OCI-LY1 (cell line): ENCODE results near the gene IFITM10.

ENCODE experiments used
- H2AFZ ChIP-seq: fragments of 200-600 bp; sonication (generic), shearing (Covaris generic); 2 replicates; pipeline ENCODE4 v1.6.0; 2014; ENCODE audit warnings: antibody characterized with exemption, mild to moderate bottlenecking, low read length
- H3F3A ChIP-seq: fragments of 200-600 bp; sonication (generic), shearing (Covaris generic); 2 replicates; pipeline ENCODE4 v1.6.0; 2014; ENCODE audit warnings: mild to moderate bottlenecking, antibody characterized with exemption, low read length, moderate library complexity; ENCODE audit not compliant: insufficient read depth
- H3K27ac ChIP-seq: fragments of 200-600 bp; sonication (generic); 2 replicates; pipeline ENCODE4 v1.5.1; 2014; ENCODE audit warnings: low read length, mixed run types, mild to moderate bottlenecking, low read depth; ENCODE audit not compliant: poor library complexity, severe bottlenecking
- H3K27me3 ChIP-seq: fragments of 200-600 bp; sonication (generic); 2 replicates; pipeline ENCODE4 v1.6.0; 2014; ENCODE audit warnings: antibody characterized with exemption, mild to moderate bottlenecking, low read length, moderate library complexity; ENCODE audit not compliant: insufficient read depth
- H3K36me3 ChIP-seq: fragments of 200-600 bp; sonication (generic); 2 replicates; pipeline ENCODE4 v1.6.1; 2014; ENCODE audit warnings: mild to moderate bottlenecking, antibody characterized with exemption, low read length, moderate library complexity, mixed read lengths; ENCODE audit not compliant: insufficient read depth
- H3K4me1 ChIP-seq: fragments of 200-600 bp; sonication (generic); 2 replicates; pipeline ENCODE4 v1.5.1; 2014; ENCODE audit warnings: mild to moderate bottlenecking, low read length, moderate library complexity; ENCODE audit not compliant: insufficient read depth, severe bottlenecking
- H3K4me2 ChIP-seq: fragments of 200-600 bp; sonication (generic), shearing (Covaris generic); 2 replicates; pipeline ENCODE4 v1.6.1; 2014; ENCODE audit warnings: low read length
- H3K4me3 ChIP-seq: fragments of 200-600 bp; sonication (generic); 2 replicates; pipeline ENCODE4 v1.5.1; 2014; ENCODE audit warnings: low read length, low read depth, mild to moderate bottlenecking, mixed read lengths; ENCODE audit not compliant: poor library complexity, severe bottlenecking
- H3K79me2 ChIP-seq: fragments of 200-600 bp; shearing (Covaris generic); 2 replicates; pipeline ENCODE4 v1.6.1; 2016; ENCODE audit warnings: mixed run types, low read length, mixed read lengths; ENCODE audit not compliant: insufficient read depth
- H3K9ac ChIP-seq: fragments of 200-600 bp; sonication (generic), shearing (Covaris generic); 2 replicates; pipeline ENCODE4 v1.6.1; 2014; ENCODE audit warnings: mild to moderate bottlenecking, low read length, mixed read lengths
- H3K9me2 ChIP-seq: fragments of 200-600 bp; sonication (generic), shearing (Covaris generic); 2 replicates; pipeline ENCODE4 v1.6.1; 2014; ENCODE audit warnings: low read depth, mild to moderate bottlenecking, low read length, mixed read lengths
- H3K9me3 ChIP-seq: fragments of 200-600 bp; shearing (Covaris generic); 2 replicates; pipeline ENCODE4 v1.6.1; 2014; ENCODE audit warnings: low read length, mixed read lengths
- H4K20me1 ChIP-seq: fragments of 200-600 bp; sonication (generic), shearing (Covaris generic); 2 replicates; pipeline ENCODE4 v1.6.0; 2016; ENCODE audit warnings: mild to moderate bottlenecking, low read length; ENCODE audit not compliant: insufficient read depth
- CTCF ChIP-seq: fragments of 200-600 bp; sonication (generic), shearing (Covaris generic); IDR thresholded peaks from 2 replicates; pipeline ENCODE4 v1.5.1; 2017; ENCODE audit warnings: mild to moderate bottlenecking, antibody characterized with exemption, low read length, moderate library complexity, mixed read lengths
- EZH2 ChIP-seq: fragments of 200-600 bp; sonication (generic), shearing (Covaris generic); IDR thresholded peaks from 2 replicates; pipeline ENCODE4 v1.8.0; 2017; ENCODE audit warnings: borderline replicate concordance, mixed run types, mild to moderate bottlenecking, antibody characterized with exemption, low read length, moderate library complexity, mixed read lengths

Gene IFITM10

GRCh38 chr11:1705126-1706052 is 45.0 kb downstream of the IFITM10 start:
- Histone ChIP-seq H4K20me1 (no peaks in the 10 kb centered on the region), H3F3A (no peaks in the 10 kb centered on the region), H2AFZ (no peak overlapping the region), H3K9ac (no peak overlapping the region), H3K4me2 (no peak overlapping the region), H3K4me3 (no peak overlapping the region), H3K27me3 (peaks cover 18% of the 10 kb centered on the region; the same call in 1 of the 2 replicates), H3K9me2 (no peaks in the 10 kb centered on the region), H3K4me1 (no peaks in the 10 kb centered on the region), H3K27ac (no peak overlapping the region), H3K9me3 (no peaks in the 10 kb centered on the region), H3K36me3 (no peaks in the 10 kb centered on the region), H3K79me2 (no peaks in the 10 kb centered on the region)
- TF ChIP-seq EZH2, result no peak
- no peak for TF ChIP-seq CTCF

- no peak for TF ChIP-seq CTCF
- TF ChIP-seq EZH2, result no peak
- Histone ChIP-seq H3K4me2 (no peak overlapping the region), H3K4me3 (no peak overlapping the region), H3K79me2 (no peaks in the 10 kb centered on the region), H3K9ac (no peak overlapping the region), H3K9me3 (no peaks in the 10 kb centered on the region), H3K9me2 (no peaks in the 10 kb centered on the region), H3K27me3 (peaks cover 15% of the 10 kb centered on the region; the same call in 1 of the 2 replicates), H3K27ac (no peak overlapping the region), H3F3A (no peaks in the 10 kb centered on the region), H3K36me3 (no peaks in the 10 kb centered on the region), H4K20me1 (no peaks in the 10 kb centered on the region), H2AFZ (no peak overlapping the region), H3K4me1 (no peaks in the 10 kb centered on the region)
These were observed 47.2 kb downstream of the IFITM10 start for GRCh38 chr11:1703146-1703545.

- Histone ChIP-seq H3K9me2 (no peaks in the 10 kb centered on the region), H3K36me3 (no peaks in the 10 kb centered on the region), H3K4me3 (no peak overlapping the region), H2AFZ (no peak overlapping the region), H3K27ac (no peak overlapping the region), H3K4me1 (no peaks in the 10 kb centered on the region), H3K4me2 (no peak overlapping the region), H3K9ac (no peak overlapping the region), H4K20me1 (no peaks in the 10 kb centered on the region), H3K27me3 (peaks cover 15% of the 10 kb centered on the region; the same call in 1 of the 2 replicates), H3F3A (no peaks in the 10 kb centered on the region), H3K79me2 (no peaks in the 10 kb centered on the region), H3K9me3 (no peaks in the 10 kb centered on the region)
- no peak for TF ChIP-seq CTCF
- TF ChIP-seq EZH2, result no peak
These were observed 47.9 kb downstream of the IFITM10 start for GRCh38 chr11:1702506-1702905.
